ENCODE data around the gene PPFIA3. TPM values are rescaled to one million over a fixed set of nuclear protein-coding genes. Genes with fewer than 3 reads are reported as not detected.

PPFIA3 gene
- total RNA-seq (2021; fragmentation: NEBNext Ultra II Directional; extraction: Animal tissue kit (Norgen Biotek cat#: 25700)) (25.3 and 28.0 TPM in 2 replicates), polyA plus RNA-seq (2011; rRNA removed) (15.9 and 28.8 TPM in 2 replicates), polyA minus RNA-seq (2011; rRNA and poly(A)+ RNA removed) (12.6 and 13.4 TPM in 2 replicates)
- polyA plus RNA-seq (2011; cell fraction: cytosol; rRNA removed): 24.4 TPM
- 60.9 TPM for polyA plus RNA-seq (2011; cell fraction: nucleus; rRNA removed)
- polyA plus RNA-seq (2012, experiment 1 of 2): 19.8 to 30.7 TPM (median 28.0 TPM) in 4 replicates
- polyA plus RNA-seq (2012, experiment 2 of 2): 23.3 TPM
- 23.1 TPM for polyA plus RNA-seq (2013, experiment 1 of 2)
- 22.3 TPM for polyA plus RNA-seq (2013, experiment 2 of 2)
- 15.0 TPM for polyA minus RNA-seq (2011; cell fraction: cytosol; rRNA and poly(A)+ RNA removed)
- 28.2 TPM for polyA minus RNA-seq (2011; cell fraction: nucleus; rRNA and poly(A)+ RNA removed)
- long read RNA-seq, experiment 1, partial matches to known transcripts: 7 of 16 reads
- long read RNA-seq, experiment 1, other reads (novel, unspliced or antisense): 5 of 16 reads
- long read RNA-seq, experiment 2: 0 reads

DNA sequence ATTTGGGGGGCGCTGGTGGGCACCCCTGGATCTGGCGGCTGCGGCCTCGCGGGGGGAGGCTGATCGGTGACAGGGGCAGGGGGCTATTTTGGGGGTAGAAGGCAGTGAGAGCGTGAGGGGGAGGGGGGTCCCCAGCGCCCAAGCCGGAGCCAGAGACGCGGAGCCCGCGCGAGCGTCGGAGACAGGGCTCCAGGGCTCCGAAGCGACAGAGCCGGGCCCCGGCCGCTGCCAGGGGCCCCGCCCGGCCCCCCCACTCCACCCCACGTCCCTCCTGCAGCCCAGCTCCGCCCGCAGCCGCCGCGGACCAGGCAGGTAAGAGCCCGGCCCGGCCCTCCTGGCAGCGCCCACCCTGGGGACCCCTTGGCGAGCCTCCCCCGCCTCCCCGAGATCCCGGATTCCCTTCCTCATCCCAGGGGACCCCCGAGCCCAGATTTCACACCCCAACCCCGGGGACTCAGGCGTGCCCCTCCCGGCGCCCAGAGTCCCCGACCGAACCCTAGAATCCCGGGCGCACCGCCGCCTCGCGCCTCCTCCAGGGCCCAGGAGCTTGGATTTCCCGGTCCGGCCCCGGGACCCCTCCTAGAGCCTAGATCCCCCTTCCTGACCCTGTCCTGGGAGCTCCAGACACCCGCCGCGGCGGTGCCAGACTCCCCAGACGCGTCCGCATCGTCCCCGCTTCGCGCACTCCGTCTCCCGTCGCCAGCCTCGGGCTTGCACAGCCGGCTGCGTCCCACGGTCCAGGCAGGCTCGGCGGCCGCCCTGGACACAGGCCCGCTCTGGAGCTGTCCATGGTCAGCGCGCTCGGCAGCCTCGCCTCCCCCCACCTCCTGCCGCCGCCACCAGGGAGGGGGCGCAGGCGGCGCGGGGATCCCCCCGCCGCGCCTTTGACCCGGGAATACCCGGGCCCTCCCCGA lies at the start of gene PPFIA3:
Gene PPFIA3 (plus strand): TSS at position 134 of the 914 bp plus-strand sequence. CDS start 8,330 bp downstream, outside the sequence.
- H3K27me3 ChIP-seq (replicated peaks in 1 of 4; ENCODE audit: control insufficient read depth in 3 of 4, extremely low read depth in 1 of 4, insufficient read depth in 3 of 4, low read length in 3 of 4): peaks cover 8 to 19% (median 17%) of the 10 kb centered on the region in 4 experiments
- H3K23ac ChIP-seq (ENCODE audit: insufficient read length): no peak within 1 kb of the TSS
- peak within 1 kb of the TSS; percentile 95 for H4K5ac ChIP-seq (ENCODE audit: insufficient read length, low read depth, low read length)
- peak within 1 kb of the TSS; percentile 86 for H3K4me2 ChIP-seq (ENCODE audit: insufficient read depth in 1 of 2, low read depth in 2 of 2, low read length in 2 of 2)
- no peak within 1 kb of the TSS for H2BK12ac ChIP-seq (ENCODE audit: low read depth, low read length)
- peak within 1 kb of the TSS; percentile 64 to 86 (median 78) for H3K4me3 ChIP-seq (ENCODE audit: extremely low read depth in 1 of 4, insufficient read depth in 2 of 4, low read depth in 3 of 4, low read length in 4 of 4)
- peak within 1 kb of the TSS; percentile 81 for H4K91ac ChIP-seq (replicated peaks; ENCODE audit: insufficient read length, low read length)
- H3K36me3 ChIP-seq (ENCODE audit: control insufficient read depth in 2 of 4, insufficient read depth in 4 of 4, low read length in 3 of 4): no peaks in the 10 kb centered on the region
- H2AFZ ChIP-seq (ENCODE audit: low read length): no peak within 1 kb of the TSS
- H3K79me1 ChIP-seq (ENCODE audit: low read depth, low read length): peaks cover 2% of the 10 kb centered on the region; the same call in 1 of the 2 replicates
- FAIRE-seq (no peak), DNase-seq (ENCODE audit: low read depth in 1 of 2, low spot score in 2 of 2) (peak in 1 of 2 experiments; percentile 79)
- H3K4ac ChIP-seq (replicated peaks; ENCODE audit: insufficient read length, low read depth, low read length): peak within 1 kb of the TSS; percentile 85
- H2BK15ac ChIP-seq (ENCODE audit: low read length): peak within 1 kb of the TSS; percentile 88; the same call in 1 of the 2 replicates
- no peak within 1 kb of the TSS for H2BK20ac ChIP-seq (ENCODE audit: low read length)
- H3K23me2 ChIP-seq (ENCODE audit: low read depth, low read length): peaks cover 15% of the 10 kb centered on the region
- H4K8ac ChIP-seq (ENCODE audit: extremely low read depth, insufficient read depth, low read length): peak within 1 kb of the TSS; percentile 94
- peak within 1 kb of the TSS; percentile 96 for H3K18ac ChIP-seq (ENCODE audit: extremely low read depth, low read length)
- H3K79me2 ChIP-seq (ENCODE audit: control insufficient read depth in 1 of 2, insufficient read depth in 2 of 2, low read length in 2 of 2): no peaks in the 10 kb centered on the region
- peak within 1 kb of the TSS; percentile 78; the same call in 1 of the 2 replicates for H2BK5ac ChIP-seq (ENCODE audit: low read depth, low read length)
- H2BK120ac ChIP-seq (replicated peaks; ENCODE audit: low read depth, low read length): peak within 1 kb of the TSS; percentile 54
- H4K20me1 ChIP-seq (replicated peaks in 1 of 2; ENCODE audit: control insufficient read depth in 1 of 2, insufficient read depth in 2 of 2, low read length in 2 of 2): peaks cover 0 to 9% of the 10 kb centered on the region in 2 experiments
- peak within 1 kb of the TSS; percentile 77 for H3K56ac ChIP-seq (replicated peaks; ENCODE audit: insufficient read length, low read depth, low read length)
- CTCF ChIA-PET (ENCODE audit: partially characterized antibody): interaction anchor here (0.7 to 3.0 kb wide), 14 partner anchors 10 to 106 kb away, joined by 3 to 11 read pairs (median 4); no protein-coding TSS in a partner anchor
- H3K14ac ChIP-seq (ENCODE audit: insufficient read length): no peak within 1 kb of the TSS
- H2AK5ac ChIP-seq (ENCODE audit: low read depth, low read length): peak within 1 kb of the TSS; percentile 75; the same call in 1 of the 2 replicates
- POLR2A ChIA-PET (ENCODE audit: partially characterized antibody): interaction anchor here (0.7 to 2.3 kb wide), 10 partner anchors 10 to 312 kb away, joined by 3 to 24 read pairs (median 4); no protein-coding TSS in a partner anchor
- H3K9ac ChIP-seq (replicated peaks in 1 of 4; ENCODE audit: extremely low read depth in 1 of 4, low read depth in 3 of 4, low read length in 3 of 4): peak within 1 kb of the TSS in 3 of 4 experiments; percentile 36 to 74 (median 66); a peak in 6 of 7 replicates
- H3K9me3 ChIP-seq (ENCODE audit: insufficient read depth in 2 of 2, low read depth in 1 of 2, low read length in 1 of 2): no peaks in the 10 kb centered on the region
- 2% methylated on average over 23 of the region's 90 CpGs; no CpG with 5 or more reads in 1 of the 2 experiments for WGBS, 2 experiments (ENCODE audit: extremely low coverage in 1 of 2, insufficient coverage in 1 of 2, insufficient read length in 1 of 2, insufficient replicate concordance in 2 of 2, low coverage in 1 of 2, low lambda C conversion rate in 2 of 2, missing lambda C conversion rate in 1 of 2)
- peak within 1 kb of the TSS; percentile 57; the same call in 1 of the 2 replicates for H3K27ac ChIP-seq (ENCODE audit: low read depth, low read length)
- H3K4me1 ChIP-seq (replicated peaks in 1 of 4; ENCODE audit: control insufficient read depth in 3 of 4, insufficient read depth in 4 of 4, low read length in 3 of 4): peaks cover 0 to 4% (median 3%) of the 10 kb centered on the region in 4 experiments; a peak in 4 of 7 replicates
- TF ChIP-seq HDAC2 (IDR thresholded peaks at IDR 0.05; ENCODE audit: borderline replicate concordance in 1 of 2, low read depth in 2 of 2, low read length in 2 of 2) (peak in 1 of 2 experiments; percentile 32; a peak in 1 of 4 replicates), POU5F1 (IDR thresholded peaks at IDR 0.05; ENCODE audit: low read depth, low read length) (no peak), CHD1 (IDR thresholded peaks at IDR 0.05; ENCODE audit: low read depth, low read length) (no peak), BRCA1 (IDR thresholded peaks at IDR 0.05; ENCODE audit: low read depth, low read length) (no peak), GTF2F1 (IDR thresholded peaks at IDR 0.05; ENCODE audit: borderline replicate concordance, low read depth, low read length) (no peak), CTBP2 (IDR thresholded peaks at IDR 0.05; ENCODE audit: borderline replicate concordance, insufficient read depth, insufficient read length, low read length) (peak; percentile 45)

Measured in H1 (cell line).